ENCODE data around the gene MAMDC2. TPM values are rescaled to one million over a fixed set of nuclear protein-coding genes. Genes with fewer than 3 reads are reported as not detected.
A peak's percentile ranks its signal among the peaks of the same experiment; 100 is the strongest.

The MAMDC2 gene
- total RNA-seq, 1 donor from 2014 or later, result 10.0 TPM

DNA sequence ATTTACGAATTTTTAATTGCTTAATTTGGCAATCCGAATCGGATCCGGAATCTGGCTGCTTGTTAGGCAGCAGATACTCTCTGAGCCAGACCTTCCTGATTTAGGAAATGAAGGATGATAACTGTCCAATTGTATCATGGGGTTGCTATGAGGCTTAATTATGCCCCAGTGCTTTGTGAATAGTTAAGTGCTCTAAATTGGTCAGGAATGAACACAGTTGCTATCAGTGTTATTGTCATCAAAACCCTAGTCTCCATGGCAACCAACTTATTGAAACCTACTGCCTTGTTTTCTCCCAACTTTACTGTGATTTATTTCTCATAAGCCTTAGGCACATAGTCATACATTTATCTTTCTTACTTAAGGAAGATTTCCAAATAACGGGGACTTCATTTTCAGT, 47.9 kb downstream of the MAMDC2 start:
- intact Hi-C loops (cut with DNase I), result no loop called here
- no peak for DNase-seq
- peak; percentile 28 for ATAC-seq (ENCODE audit: poor library complexity)

DNA sequence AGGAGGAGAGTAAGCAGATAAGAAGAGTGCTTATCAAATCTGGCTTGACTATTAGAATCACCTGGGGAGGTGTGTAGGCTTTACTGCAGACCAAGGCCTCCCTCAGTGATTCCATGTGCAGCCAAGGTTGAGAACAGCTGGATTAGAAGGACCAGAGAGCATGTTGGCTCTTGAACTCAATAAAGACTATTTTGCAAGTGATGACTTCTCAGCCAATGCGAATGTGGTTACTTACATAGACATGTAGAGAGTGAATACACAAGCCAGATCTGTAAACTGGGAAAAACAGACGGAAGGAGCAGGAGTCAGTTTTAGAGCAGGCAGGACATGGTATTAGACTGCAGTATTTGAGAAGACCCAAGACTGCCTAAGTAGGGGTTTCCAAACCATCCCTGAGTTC, 48.5 kb downstream of the MAMDC2 start:
- DNase-seq (no peak), ATAC-seq (ENCODE audit: poor library complexity) (peak; percentile 18)
- intact Hi-C loops (cut with DNase I), result no loop called here

DNA sequence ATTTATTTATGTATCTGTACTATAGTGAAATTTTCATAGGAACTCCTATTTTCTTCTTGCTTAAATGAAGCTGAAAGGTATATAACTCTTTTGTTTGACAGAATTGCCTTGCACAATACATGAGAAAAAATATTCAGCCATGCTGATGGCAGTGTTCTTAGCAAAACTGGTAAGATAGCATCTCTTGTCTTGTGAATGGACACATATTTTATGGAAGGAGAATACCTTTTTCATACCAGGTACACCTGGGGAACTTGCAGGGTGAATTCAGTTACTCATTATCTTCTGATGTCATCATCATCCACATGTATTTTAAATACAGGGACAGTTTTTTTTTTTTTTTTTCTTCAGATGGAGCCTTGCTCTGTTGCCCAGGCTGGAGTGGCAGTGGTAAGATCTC, 49.4 kb downstream of the MAMDC2 start:
- no peak for ATAC-seq (ENCODE audit: poor library complexity)
- no peak for DNase-seq
- intact Hi-C loops (cut with DNase I), result no loop called here

DNA sequence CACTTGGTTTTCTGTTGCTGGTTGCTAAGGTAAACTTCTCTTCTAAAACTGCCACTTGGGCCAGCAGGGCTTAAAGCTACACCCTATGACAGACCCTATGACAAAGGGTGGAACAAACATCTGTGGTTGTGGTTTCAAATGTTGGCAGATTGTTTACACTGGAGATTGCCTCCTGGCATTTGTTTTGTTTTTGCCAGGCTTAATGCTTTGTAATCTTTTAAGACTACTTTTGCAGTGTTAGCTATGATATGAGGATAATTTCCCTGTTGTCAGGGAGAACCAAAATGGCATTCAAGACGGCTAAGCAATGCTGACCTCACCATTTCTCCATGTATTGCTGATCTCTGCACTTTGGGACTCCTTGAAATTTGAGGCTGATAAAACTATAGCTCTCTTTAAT, 50.3 kb downstream of the MAMDC2 start:
- DNase-seq, result no peak
- intact Hi-C loops (cut with DNase I), result no loop called here
- peak; percentile 64 for ATAC-seq (ENCODE audit: poor library complexity)

DNA sequence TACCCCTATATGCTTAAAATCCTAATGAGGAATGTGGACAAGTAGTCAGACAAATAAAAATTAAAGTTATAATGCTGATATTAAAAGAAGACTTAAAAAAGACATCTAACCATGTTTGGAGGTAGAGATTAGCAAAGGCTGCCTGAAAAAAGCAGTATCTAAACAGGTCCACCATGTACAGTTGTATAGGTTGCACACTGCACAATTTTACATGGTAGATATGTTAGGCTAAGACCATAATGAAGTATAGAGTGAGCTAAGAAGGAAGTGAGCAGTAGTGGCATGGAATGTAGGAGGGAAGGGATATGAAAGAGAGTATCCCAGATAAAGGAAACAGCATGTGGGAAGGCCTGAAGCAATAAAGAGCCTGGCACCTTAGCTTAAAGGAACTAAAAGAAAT, 51.1 kb downstream of the MAMDC2 start:
- ATAC-seq (ENCODE audit: poor library complexity) (no peak), DNase-seq (no peak)
- intact Hi-C loops (cut with DNase I), result no loop called here

DNA sequence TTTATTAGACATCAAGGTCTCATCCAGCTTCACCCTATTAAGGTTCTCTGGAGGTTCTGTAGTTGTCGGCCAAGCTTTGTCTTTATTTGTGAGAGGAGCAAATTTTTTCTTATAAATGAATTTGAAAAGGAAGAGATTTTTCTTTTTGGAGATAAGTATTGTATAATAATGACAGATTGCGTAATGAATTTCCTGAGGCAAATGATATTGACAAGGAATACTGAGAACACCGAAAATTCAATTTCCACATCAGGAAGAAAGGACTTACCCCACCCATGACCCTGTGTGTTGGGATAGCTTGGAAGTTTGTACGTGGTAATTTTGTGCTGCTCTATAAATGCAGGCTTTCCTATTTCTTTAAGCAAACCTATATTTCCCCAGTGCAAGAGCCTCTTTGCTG, 53.5 kb downstream of the MAMDC2 start:
- intact Hi-C loops (cut with DNase I), result no loop called here
- no peak for ATAC-seq (ENCODE audit: poor library complexity)
- DNase-seq, result no peak

DNA sequence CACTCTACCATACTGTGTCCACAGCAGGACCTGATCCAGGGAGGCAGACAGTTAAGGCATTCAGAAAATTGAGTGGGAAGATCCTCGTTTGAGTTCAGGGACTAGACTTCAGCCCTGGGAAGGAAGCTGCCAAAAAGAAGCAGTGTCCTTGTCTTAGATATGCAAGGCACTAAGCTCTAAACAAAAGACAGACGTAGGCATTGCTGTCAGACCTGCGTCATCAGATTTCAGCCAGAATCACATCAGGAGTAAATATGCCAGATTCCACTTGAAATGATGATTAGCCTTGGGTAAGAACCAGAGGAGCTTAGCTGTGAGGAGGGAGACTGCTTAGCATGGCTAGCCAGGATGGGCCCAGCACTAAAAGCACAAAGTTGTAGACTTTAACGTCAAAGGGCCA, 56.7 kb downstream of the MAMDC2 start:
- intact Hi-C loops (cut with DNase I), result loop anchor here (10.0 kb wide), 1 partner anchor 56 kb away; the partner anchor contains the start of gene MAMDC2
- ATAC-seq (ENCODE audit: poor library complexity), result peak; percentile 36
- DNase-seq, result no peak

DNA sequence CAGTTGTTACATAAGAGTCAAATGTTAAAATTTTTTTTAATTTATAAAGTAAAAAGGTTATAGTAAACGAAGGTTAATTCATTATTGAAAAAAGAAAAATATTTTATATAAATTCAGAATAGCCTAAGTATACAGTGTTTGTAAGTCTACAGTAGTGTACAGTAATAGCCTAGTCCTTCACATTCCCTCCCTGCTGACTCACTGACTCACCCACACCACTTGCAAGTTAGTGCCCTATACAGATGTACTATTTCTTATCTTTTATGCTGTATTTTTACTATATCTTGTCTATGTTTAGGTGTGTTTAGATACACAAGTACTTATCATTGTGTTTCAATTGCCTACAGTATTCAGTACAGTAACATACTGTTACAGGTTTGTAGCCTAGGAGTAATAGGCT, 57.6 kb downstream of the MAMDC2 start:
- DNase-seq (no peak), ATAC-seq (ENCODE audit: poor library complexity) (no peak)
- intact Hi-C loops (cut with DNase I), result loop anchor here (10.0 kb wide), 1 partner anchor 56 kb away; the partner anchor contains the start of gene MAMDC2

DNA sequence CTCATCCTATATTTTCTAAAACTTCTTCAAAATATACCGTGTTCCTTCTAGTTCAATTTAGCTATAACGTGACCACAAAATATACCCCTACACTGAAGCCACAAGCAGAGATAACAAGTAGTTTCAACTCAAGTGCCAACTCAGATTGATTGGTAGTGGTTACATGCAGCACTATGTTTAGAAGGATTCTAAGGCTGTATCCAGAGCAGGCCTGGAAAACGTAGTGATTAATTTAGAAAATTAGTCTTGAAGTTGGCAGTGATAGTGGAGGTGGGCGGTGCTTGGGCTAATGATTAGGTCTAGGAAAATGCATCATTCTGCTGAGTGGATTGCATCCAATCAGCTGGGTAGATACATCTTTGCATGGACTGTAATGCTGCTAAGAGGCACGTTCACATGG, 61.5 kb downstream of the MAMDC2 start:
- no peak for ATAC-seq (ENCODE audit: poor library complexity)
- intact Hi-C loops (cut with DNase I), result loop anchor here (10.0 kb wide), 1 partner anchor 60 kb away; the partner anchor contains the start of gene MAMDC2
- DNase-seq, result no peak

DNA sequence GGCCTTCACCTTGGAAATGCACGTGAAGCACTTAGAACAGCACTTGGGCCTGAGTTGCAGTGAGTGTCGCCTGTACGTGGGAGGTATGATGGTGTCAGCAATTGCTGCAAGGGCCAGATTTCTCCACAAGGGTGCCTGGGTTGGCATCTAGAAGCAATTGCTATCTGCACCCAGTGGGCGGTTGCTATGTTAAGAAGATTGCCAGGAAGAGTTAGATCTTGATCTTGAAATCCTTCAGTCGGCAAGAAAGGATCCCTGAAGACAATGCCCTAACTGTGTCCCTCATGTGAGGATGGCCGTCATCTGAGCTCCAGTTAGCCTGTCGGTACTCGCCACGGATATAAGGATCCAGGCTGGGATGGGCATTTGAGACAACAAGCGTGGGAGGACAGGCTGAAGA, 62.9 kb downstream of the MAMDC2 start:
- no peak for ATAC-seq (ENCODE audit: poor library complexity)
- no peak for DNase-seq
- intact Hi-C loops (cut with DNase I), result loop anchor here (10.0 kb wide), 1 partner anchor 62 kb away; the partner anchor contains the start of gene MAMDC2

DNA sequence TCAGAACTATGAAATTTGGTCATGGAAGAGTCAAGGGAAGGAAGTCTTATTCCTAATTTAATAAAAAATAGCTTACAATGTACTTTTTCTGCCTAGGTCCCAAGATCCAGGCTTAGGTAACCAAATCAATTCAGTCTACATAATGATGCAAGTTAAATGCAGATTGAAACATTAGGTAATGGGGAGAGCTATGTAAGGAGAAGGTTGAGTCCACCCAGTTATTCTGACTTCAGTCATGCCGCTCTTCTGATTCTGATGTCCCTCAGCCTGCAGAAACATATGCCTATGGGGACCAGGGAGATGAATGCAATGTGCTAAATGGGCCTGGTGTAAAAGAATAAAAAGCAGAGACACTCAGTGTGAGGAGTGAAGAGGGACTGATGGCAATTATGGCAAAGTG, 63.9 kb downstream of the MAMDC2 start:
- no peak for ATAC-seq (ENCODE audit: poor library complexity)
- intact Hi-C loops (cut with DNase I), result loop anchor here (10.0 kb wide), 1 partner anchor 63 kb away; the partner anchor contains the start of gene MAMDC2
- no peak for DNase-seq

DNA sequence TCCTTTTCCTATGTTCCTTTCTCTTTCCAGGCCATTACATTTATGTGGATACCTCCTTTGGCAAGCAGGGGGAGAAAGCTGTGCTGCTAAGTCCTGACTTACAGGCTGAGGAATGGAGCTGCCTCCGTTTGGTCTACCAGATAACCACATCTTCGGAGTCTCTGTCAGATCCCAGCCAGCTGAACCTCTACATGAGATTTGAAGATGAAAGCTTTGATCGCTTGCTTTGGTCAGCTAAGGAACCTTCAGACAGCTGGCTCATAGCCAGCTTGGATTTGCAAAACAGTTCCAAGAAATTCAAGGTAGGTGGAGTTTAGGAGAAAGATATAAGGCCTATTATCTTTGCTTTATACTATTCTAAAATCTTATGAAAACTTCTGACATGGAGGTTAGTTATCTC, 64.5 kb downstream of the MAMDC2 start:
- DNase-seq (no peak), ATAC-seq (ENCODE audit: poor library complexity) (no peak)
- intact Hi-C loops (cut with DNase I), result loop anchor here (10.0 kb wide), 1 partner anchor 63 kb away; the partner anchor contains the start of gene MAMDC2

DNA sequence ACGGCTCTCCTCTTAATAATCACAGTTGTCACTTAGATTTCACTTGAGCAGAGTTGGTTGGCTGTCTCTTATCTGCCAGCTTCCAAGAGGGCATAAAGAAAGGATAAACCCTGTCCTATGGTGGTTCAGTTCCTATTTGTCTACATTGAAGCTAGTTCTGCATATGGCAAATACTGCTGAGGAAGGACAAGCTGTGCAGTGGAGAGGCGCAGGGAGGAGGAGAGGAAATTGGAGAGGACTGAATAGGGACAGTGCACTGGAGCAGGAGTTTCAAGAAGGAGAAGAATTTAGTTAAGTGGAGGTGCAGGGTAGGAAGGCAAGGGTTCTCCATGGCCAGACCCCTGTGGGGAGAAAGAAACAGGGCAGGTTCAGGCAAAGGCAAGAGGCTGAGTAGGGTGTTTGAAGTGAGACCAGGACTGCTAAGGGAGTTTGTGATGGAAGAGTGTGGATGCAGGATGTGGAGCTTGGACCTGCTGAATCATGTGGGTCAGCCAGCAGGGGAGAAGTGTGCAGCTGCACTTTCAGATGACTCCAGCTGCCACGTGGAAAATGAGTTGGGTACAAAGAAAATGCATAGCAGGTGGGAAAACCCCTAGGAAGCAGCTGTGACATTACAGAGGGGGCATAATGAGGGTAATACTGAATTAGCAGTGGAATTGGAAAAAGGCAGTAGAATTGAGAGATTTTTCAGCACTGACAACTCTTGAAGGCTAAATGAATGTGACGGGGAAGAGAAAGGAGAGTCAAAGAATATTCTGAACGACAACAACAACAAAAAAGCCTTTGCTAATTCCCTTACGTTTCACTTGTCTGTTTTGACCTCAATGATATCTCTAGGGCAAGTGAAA, 66.8 kb downstream of the MAMDC2 start:
- DNase-seq (no peak), ATAC-seq (ENCODE audit: poor library complexity) (peak; percentile 66)
- intact Hi-C loops (cut with DNase I), result loop anchor here (1.0 kb wide), 1 partner anchor 138 kb away; no protein-coding TSS in a partner anchor

DNA sequence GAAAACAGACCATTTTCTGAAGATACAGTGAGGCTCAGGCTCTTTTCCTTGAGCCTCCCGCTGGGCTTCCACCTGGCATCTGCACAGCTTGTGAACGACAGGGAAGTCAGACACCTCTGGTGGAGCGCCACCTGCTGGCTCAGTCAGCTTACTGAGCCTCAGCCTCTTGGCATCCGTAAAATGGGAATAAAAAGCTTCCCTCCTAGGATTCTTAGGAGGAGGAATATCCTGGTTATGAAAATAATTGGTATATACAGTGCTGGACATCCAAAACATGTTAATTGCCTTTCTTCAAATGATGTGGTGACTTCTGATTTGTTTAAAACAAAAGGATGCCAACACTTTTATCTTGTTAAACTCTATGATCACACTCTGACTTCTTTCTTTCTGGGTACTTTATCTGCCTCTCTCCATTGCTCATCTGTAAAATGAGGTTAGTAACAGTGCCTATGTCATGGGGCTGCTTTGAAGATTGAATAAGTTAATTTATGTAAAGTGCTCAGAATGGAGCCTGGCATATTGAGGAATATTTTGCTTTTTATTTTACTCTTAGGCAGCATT, 67.5 kb downstream of the MAMDC2 start:
- DNase-seq, result peak; percentile 91
- intact Hi-C loops (cut with DNase I), result loop anchor here (1.0 kb wide), 1 partner anchor 139 kb away; no protein-coding TSS in a partner anchor
- peak; percentile 89 for ATAC-seq (ENCODE audit: poor library complexity)

DNA sequence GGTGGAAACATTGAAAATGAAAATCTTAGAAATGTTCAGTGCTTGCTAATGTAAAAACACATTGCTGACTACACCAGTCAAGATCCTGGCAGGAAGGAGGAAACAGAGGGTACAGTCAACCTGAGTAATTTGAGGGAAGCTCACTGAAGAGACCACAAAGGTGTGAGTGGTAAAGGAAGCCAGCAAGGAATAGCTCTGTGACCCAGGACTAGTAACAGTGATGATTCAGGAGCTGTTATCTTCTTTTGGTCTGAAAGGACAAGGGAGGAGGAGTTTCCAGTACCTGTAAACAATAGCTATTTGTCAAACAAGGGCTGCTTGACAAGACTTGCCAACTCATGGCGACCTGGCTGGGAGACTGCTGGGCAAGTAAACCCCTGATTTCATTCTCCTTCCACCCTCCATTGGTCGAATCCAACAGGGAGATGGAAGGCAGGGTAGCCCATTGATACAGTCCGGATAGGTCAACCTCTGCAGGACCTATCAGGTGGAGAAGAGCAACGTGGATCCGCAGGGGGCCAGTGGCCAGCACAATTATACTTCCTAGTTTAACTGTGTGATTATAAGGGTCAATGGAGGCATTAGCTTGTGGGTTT, 68.1 kb downstream of the MAMDC2 start:
- intact Hi-C loops (cut with DNase I), result loop anchor here (1.0 kb wide), 1 partner anchor 139 kb away; no protein-coding TSS in a partner anchor
- ATAC-seq (ENCODE audit: poor library complexity) (no peak), DNase-seq (no peak)

DNA sequence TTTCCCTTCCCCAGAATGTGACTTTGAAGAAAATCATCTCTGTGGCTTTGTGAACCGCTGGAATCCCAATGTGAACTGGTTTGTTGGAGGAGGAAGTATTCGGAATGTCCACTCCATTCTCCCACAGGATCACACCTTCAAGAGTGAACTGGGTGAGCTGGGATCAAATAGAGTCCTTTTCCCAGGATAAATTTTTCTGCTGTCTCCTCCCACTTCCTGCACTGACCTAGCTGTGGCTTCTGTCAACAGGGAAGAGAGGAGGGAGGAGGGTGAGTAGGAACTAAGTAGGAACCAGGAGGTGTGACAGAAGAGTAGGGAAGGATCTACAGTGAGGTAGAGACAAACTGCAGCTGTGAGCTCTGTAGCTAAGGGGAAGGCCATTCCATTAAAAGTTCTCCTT, 69.3 kb downstream of the MAMDC2 start:
- ATAC-seq (ENCODE audit: poor library complexity) (no peak), DNase-seq (no peak)
- intact Hi-C loops (cut with DNase I), result no loop called here

DNA sequence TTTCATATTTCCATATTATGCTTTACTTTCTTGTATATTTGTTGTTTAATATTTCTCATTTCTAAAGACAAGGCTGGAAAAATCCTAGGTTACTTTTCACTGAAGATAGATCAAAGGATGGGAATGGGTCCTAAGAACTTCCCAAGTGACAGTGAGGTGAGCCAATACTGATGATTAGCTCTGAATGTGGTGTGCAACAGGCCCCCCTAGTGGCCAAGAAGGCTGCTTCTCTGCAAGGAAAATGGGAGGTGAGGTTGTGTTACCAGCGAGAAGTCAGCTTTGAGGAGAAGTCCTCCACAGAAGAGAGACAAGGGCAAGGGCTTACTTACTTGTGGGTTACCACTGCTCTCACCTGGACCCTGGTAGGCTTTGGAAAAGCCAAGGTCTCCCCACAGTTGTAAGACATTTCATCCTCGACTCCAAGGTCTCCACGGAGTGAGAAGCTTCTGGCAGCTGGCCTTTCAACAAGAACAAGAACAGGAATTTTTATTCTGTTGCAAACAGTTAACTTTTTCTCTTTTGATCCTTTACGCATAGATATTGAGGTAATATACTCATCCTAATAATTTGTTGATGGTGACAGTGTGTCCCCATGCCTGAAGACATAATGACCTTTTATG, 69.9 kb downstream of the MAMDC2 start:
- ATAC-seq (ENCODE audit: poor library complexity) (peak; percentile 61), DNase-seq (peak; percentile 70)
- intact Hi-C loops (cut with DNase I), result no loop called here

DNA sequence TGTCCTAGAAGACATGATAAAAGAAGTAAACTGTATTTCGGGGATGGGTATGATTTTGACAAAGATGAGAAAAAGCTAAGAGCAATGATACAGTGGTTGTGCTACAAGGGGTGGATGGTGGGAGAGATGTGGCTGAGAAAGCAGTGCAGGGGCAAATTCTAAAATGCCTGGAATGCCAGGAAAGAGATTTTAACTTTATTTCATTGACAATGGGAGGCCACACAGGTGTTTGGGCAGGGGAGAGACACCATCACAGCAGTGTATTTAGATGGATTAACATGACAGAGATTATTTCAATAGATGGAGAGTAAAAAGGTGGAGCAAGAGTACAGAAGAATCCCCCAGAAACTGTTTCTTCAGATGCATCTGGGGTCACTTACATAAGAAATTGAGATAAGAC, 71.2 kb downstream of the MAMDC2 start:
- intact Hi-C loops (cut with DNase I), result no loop called here
- no peak for DNase-seq
- no peak for ATAC-seq (ENCODE audit: poor library complexity)

DNA sequence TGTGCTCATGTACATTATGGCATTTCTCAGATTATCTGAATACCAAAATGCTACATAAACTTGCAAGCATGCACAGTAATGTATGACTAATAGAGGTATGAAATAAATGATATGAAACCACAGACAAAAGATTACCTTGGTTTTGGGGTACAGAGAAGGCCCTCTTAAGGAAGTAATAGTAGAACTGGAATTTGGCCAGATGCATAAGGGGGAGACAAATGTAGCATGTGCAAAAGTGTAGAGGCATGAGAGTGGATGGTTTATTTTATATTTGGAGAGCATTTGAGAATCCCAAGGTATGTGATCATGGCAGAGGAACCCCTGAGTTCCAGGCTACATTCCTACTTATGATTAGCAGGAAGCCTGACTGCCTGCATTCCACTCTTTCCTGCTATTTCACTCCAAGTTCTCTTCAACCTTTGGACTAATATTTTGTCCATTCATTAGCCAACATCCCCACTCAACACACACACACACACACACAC, 74.2 kb downstream of the MAMDC2 start:
- ATAC-seq (ENCODE audit: poor library complexity), result no peak
- intact Hi-C loops (cut with DNase I), result no loop called here
- DNase-seq, result no peak
